Keratinocyte (primary cell): ENCODE results near the gene MARCHF9.
A peak's percentile ranks its signal among the peaks of the same experiment; 100 is the strongest.

ENCODE experiments used
- EZH2 ChIP-seq: IDR thresholded peaks from one replicate; pipeline ENCODE4 v1.6.1; 2012; ENCODE audit warnings: inconsistent platforms, mild to moderate bottlenecking, low read length, moderate library complexity
- TF ChIP-seq, protein P1 (sequence below), 3 experiments: IDR thresholded peaks in 1 of 3; conservative IDR thresholded peaks in 1 of 3; optimal IDR thresholded peaks in 1 of 3; 2 replicates in 2 of 3; 3 replicates in 1 of 3; pipeline versions ENCODE3 to v1.5.1; 2011; ENCODE audit warnings: low read length in 3 of 3, mild to moderate bottlenecking in 3 of 3, moderate library complexity in 2 of 3, control low read depth in 1 of 3, inconsistent platforms in 1 of 3; ENCODE audit not compliant: insufficient read depth in 2 of 3; ENCODE audit errors: extremely low read depth in 1 of 3

DNA sequence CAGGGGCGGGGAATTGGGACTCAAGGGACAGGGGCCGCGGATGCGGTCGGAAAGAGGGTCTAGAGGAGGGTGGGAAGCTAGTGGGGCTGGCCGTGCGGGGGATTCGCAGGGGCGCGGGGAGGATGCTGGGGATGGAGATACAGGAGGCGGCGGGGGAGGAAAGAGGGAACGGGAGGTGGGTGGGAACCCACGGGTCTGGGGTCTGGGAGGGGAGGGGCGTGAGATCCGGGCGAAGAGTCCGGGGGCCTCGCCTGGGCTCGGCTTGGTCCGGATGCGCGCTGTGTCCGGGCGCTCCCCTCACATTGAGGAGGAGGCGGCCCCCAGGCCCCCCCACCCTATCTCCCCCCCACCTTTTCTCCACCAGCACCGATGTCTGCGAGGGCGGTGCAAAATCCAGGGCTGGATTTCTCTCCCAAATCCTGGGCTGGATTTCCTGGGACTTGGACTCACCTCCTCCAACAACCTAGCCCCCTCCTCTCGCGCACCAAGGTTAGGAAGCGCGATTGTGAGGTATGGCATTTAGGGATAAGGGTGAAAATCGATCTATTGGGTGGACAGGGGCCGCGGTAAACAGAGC is 16.2 kb upstream of the MARCHF9 start, which contains the start of gene AGAP2:
- TF ChIP-seq, protein P1, sequence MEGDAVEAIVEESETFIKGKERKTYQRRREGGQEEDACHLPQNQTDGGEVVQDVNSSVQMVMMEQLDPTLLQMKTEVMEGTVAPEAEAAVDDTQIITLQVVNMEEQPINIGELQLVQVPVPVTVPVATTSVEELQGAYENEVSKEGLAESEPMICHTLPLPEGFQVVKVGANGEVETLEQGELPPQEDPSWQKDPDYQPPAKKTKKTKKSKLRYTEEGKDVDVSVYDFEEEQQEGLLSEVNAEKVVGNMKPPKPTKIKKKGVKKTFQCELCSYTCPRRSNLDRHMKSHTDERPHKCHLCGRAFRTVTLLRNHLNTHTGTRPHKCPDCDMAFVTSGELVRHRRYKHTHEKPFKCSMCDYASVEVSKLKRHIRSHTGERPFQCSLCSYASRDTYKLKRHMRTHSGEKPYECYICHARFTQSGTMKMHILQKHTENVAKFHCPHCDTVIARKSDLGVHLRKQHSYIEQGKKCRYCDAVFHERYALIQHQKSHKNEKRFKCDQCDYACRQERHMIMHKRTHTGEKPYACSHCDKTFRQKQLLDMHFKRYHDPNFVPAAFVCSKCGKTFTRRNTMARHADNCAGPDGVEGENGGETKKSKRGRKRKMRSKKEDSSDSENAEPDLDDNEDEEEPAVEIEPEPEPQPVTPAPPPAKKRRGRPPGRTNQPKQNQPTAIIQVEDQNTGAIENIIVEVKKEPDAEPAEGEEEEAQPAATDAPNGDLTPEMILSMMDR (optimal IDR thresholded peaks at IDR 0.05 in 1 of 3, IDR thresholded peaks at IDR 0.05 in 1 of 3, conservative IDR thresholded peaks at IDR 0.05 in 1 of 3; ENCODE audit: extremely low read depth in 1 of 3, insufficient read depth in 2 of 3, low read length in 3 of 3) = no peak
- peak; percentile 92 for TF ChIP-seq EZH2
